Natural killer cell treated with Interleukin-12 subunit alpha and Interleukin-12 subunit beta and Interleukin-15 and Interleukin-18, amount 100 ng/mL, for 72 hours (primary cell): ENCODE data around the gene TMEM134. TPM values are rescaled to one million over a fixed set of nuclear protein-coding genes. Genes with fewer than 3 reads are reported as not detected.

ENCODE experiments used
- ATAC-seq, 2 donors: fragments of 150-1000 bp; cut with Tn5 transposase in 1 of 2; sonication (Bioruptor Pico), chemical (Tn5 transposase) in 1 of 2; 2 replicates each; pipeline ENCODE4 v1.10.0; 2021
- DNase-seq: peaks from one replicate; pipeline ENCODE4 v3.0.0; 2022; ENCODE audit warnings: low spot score
- H3K27ac Mint-ChIP-seq, 2 donors: 1 replicate in 1 of 2; 2 replicates in 1 of 2; pipeline ENCODE4 v1.8.0; 2022; ENCODE audit warnings: mixed read lengths in 2 of 2, mild to moderate bottlenecking in 1 of 2, moderate library complexity in 1 of 2
- H3K27me3 Mint-ChIP-seq, 2 donors: 1 replicate in 1 of 2; 2 replicates in 1 of 2; pipeline ENCODE4 v1.8.0; 2022; ENCODE audit warnings: mixed read lengths in 2 of 2
- H3K36me3 Mint-ChIP-seq: one replicate; pipeline ENCODE4 v1.8.0; 2022; ENCODE audit warnings: mixed read lengths
- H3K4me1 Mint-ChIP-seq, 2 donors: 1 replicate in 1 of 2; 2 replicates in 1 of 2; pipeline ENCODE4 v1.8.0; 2022; ENCODE audit warnings: low read depth in 2 of 2, mixed read lengths in 2 of 2, mild to moderate bottlenecking in 1 of 2
- H3K4me3 Mint-ChIP-seq: one replicate; pipeline ENCODE4 v1.8.0; 2022; ENCODE audit warnings: mixed read lengths
- H3K9me3 Mint-ChIP-seq: 2 replicates; pipeline ENCODE4 v1.8.0; 2022; ENCODE audit warnings: mixed read lengths
- total RNA-seq, 2 donors: library from RNA; stranded (reverse); gene quantifications; one replicate each; pipeline ENCODE4 v1.2.3, GENCODE V29; 2022

The TMEM134 gene
- total RNA-seq, 2 donors from 2014 or later: 30.7 to 39.1 TPM

DNA sequence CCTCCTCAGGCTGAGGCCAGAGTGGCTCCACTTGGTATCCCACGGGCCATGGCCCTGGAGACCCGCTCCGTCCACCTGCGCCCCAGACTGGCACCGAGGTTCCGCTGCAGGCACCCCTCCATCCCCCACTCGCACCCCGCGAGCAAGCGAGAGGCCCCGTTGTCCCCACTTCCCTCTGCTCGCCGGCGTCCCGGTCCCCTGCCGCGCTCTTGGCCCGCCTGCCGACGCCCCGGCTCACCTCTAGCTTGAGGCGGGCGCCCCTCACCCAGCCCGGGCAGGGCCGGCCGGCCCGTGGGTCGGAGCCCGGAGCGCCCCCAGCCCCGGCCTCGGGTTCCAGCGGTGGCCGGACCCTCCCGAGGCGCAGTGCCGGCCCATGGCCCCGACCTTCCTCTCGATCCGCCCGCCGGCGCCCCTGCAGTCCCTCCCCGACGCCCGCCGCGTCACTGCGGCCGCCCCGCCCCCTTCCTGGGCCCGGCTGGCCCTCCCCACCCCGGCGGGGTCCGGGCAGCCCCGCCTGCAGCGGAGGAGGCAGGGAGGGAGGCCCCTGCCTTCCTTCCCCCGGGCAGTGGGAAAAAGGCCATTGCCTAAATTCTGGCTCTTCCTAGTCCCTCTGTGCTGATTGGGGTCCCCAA is 36.0 kb upstream of the TMEM134 start, which contains the start of gene PITPNM1:
Gene PITPNM1, minus strand, starts transcription at position 414 of the 632 bp plus-strand sequence. CDS start 1,183 bp downstream, outside the sequence.
- ATAC-seq (peak; percentile 32 to 37), DNase-seq (peak; percentile 86)
- H3K4me3 Mint-ChIP-seq: peak within 1 kb of the TSS; percentile 92
- no peaks in the 10 kb centered on the region for H3K9me3 Mint-ChIP-seq
- H3K4me1 Mint-ChIP-seq: peaks cover 41 to 42% of the 10 kb centered on the region in 2 donors
- peaks cover 8% of the 10 kb centered on the region for H3K36me3 Mint-ChIP-seq
- H3K27me3 Mint-ChIP-seq: no peaks in the 10 kb centered on the region
- peak within 1 kb of the TSS; percentile 87 to 92 for H3K27ac Mint-ChIP-seq

- Mint-ChIP-seq H3K4me1 (peaks cover 40 to 41% of the 10 kb centered on the region in 2 donors), H3K9me3 (no peaks in the 10 kb centered on the region), H3K27ac (peak overlapping the region; percentile 76 to 92), H3K36me3 (peaks cover 8% of the 10 kb centered on the region), H3K4me3 (peak overlapping the region; percentile 92), H3K27me3 (no peaks in the 10 kb centered on the region)
- DNase-seq: peak; percentile 73
- ATAC-seq: no peak
These were observed 35.2 kb upstream of the TMEM134 start for GRCh38 chr11:67504005-67504949.

DNA sequence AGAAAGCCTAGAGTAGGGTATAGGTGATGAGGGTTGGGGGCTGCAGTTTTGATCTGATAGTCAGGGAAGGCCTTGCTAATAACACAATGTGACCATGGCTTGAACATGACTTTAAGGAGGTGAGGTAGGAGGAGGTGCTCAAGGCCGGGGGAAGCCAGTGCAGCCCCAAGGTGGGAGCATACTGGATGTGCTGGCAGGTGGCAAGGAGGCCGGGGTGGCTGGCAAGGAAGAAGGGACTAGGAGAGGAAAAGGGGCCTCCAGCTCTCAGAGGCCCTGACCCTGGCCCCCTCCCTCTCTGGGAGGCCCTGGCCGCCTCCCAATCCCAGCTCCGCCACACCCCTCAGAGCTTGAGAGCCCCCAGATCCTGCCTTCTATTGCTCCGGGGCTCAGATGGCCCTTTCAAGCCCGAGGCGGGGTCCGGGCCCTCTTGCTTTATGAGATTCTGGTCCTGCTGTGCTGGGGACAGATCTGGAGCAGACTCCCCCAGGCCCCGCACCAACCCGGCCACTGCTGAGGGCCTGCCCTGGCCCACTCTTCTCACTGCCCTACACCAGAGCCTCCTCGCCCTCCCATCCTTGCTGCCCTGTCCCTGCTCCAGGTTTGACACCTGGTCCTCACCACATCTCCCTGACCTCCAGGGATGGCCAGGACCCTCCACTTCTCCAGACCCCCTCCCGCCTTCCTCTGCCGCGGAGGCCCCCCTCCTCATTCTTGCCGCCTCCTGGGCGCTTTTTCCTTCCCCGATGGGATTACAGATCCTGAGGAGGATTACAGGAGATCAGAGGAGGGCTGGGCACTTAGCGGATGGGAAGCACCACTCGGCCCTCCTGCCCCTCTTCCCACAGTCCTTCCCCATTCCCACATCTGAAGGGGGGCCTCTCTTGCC is 34.3 kb upstream of the TMEM134 start:
- DNase-seq (no peak), ATAC-seq (no peak)
- Mint-ChIP-seq H3K4me1 (peaks cover 32 to 33% of the 10 kb centered on the region in 2 donors), H3K4me3 (peak overlapping the region; percentile 74), H3K27me3 (no peaks in the 10 kb centered on the region), H3K27ac (peak overlapping the region; percentile 6 to 21), H3K9me3 (no peaks in the 10 kb centered on the region), H3K36me3 (peaks cover 8% of the 10 kb centered on the region)

GRCh38 chr11:67502328-67502979 is 33.4 kb upstream of the TMEM134 start:
- Mint-ChIP-seq H3K27me3 (no peaks in the 10 kb centered on the region), H3K27ac (peak overlapping the region; percentile 6 to 21), H3K36me3 (peaks cover 8% of the 10 kb centered on the region), H3K4me1 (peaks cover 32 to 33% of the 10 kb centered on the region in 2 donors), H3K4me3 (peak overlapping the region; percentile 74), H3K9me3 (no peaks in the 10 kb centered on the region)
- DNase-seq (no peak), ATAC-seq (no peak)

- Mint-ChIP-seq H3K4me1 (peaks cover 28 to 30% of the 10 kb centered on the region in 2 donors), H3K36me3 (peaks cover 8% of the 10 kb centered on the region), H3K27ac (no peak overlapping the region), H3K27me3 (no peaks in the 10 kb centered on the region), H3K4me3 (no peak overlapping the region), H3K9me3 (no peaks in the 10 kb centered on the region)
- ATAC-seq (no peak), DNase-seq (no peak)
These were observed 32.8 kb upstream of the TMEM134 start for GRCh38 chr11:67501854-67502253.

GRCh38 chr11:67500831-67501715 is 32.0 kb upstream of the TMEM134 start:
- Mint-ChIP-seq H3K9me3 (no peaks in the 10 kb centered on the region), H3K27me3 (no peaks in the 10 kb centered on the region), H3K4me1 (peaks cover 22 to 23% of the 10 kb centered on the region in 2 donors), H3K36me3 (peaks cover 8% of the 10 kb centered on the region), H3K4me3 (peak overlapping the region; percentile 34), H3K27ac (peak overlapping the region; percentile 33 to 77)
- DNase-seq (no peak), ATAC-seq (no peak)

DNA sequence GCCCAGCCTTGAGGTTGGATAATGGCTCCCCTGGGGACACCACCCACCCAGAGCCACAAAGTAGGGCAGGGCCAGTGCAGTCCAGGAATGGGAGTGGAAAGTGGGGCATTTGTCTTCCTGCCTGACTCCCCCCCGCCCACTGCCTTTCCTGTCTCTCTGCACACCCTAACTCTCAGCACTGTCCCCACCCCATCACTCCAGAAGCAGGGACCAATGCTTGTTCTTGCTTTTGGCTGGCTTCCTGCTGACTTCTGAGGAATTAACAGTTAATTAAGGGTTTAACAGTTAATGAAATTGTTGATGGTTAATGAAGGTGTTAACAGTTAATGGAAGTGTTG is 31.4 kb upstream of the TMEM134 start:
- Mint-ChIP-seq H3K27me3 (no peaks in the 10 kb centered on the region), H3K4me3 (no peak overlapping the region), H3K4me1 (peaks cover 18 to 21% of the 10 kb centered on the region in 2 donors), H3K27ac (peak overlapping the region in 1 of 2 donors; percentile 77), H3K36me3 (peaks cover 8% of the 10 kb centered on the region), H3K9me3 (no peaks in the 10 kb centered on the region)
- no peak for ATAC-seq
- DNase-seq: no peak

GRCh38 chr11:67499808-67500483 is 30.9 kb upstream of the TMEM134 start:
- peaks cover 8% of the 10 kb centered on the region for H3K36me3 Mint-ChIP-seq
- H3K9me3 Mint-ChIP-seq: no peaks in the 10 kb centered on the region
- ATAC-seq: no peak
- no peak overlapping the region for H3K27ac Mint-ChIP-seq
- no peak for DNase-seq
- H3K4me3 Mint-ChIP-seq: no peak overlapping the region
- peaks cover 17 to 20% of the 10 kb centered on the region in 2 donors for H3K4me1 Mint-ChIP-seq
- H3K27me3 Mint-ChIP-seq: no peaks in the 10 kb centered on the region

DNA sequence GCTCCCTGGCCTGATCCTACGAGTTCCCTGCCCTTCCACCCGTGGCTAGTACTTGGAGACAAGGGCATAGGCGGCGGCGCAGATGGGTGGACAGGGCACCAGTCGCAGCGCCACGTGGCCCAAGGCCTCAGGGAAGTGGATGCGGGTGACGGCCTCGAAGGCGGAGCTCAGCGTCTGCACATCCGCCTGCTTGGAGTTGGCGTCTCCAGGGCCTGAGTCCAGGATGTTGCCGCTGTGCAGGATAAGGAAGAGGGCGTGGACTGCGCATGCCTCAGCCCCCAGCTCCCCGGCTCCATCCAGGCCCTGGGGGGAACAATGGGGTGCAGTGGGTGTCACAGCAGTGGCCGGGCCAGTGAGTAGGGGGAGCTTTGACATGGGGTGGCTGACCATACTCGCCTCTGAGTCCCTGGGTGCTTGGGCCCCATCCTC is 29.5 kb upstream of the TMEM134 start:
- H3K27ac Mint-ChIP-seq: no peak overlapping the region
- H3K9me3 Mint-ChIP-seq: no peaks in the 10 kb centered on the region
- H3K36me3 Mint-ChIP-seq: peaks cover 8% of the 10 kb centered on the region
- H3K4me1 Mint-ChIP-seq: peaks cover 17 to 18% of the 10 kb centered on the region in 2 donors
- H3K27me3 Mint-ChIP-seq: no peaks in the 10 kb centered on the region
- no peak for DNase-seq
- ATAC-seq: no peak
- no peak overlapping the region for H3K4me3 Mint-ChIP-seq

DNA sequence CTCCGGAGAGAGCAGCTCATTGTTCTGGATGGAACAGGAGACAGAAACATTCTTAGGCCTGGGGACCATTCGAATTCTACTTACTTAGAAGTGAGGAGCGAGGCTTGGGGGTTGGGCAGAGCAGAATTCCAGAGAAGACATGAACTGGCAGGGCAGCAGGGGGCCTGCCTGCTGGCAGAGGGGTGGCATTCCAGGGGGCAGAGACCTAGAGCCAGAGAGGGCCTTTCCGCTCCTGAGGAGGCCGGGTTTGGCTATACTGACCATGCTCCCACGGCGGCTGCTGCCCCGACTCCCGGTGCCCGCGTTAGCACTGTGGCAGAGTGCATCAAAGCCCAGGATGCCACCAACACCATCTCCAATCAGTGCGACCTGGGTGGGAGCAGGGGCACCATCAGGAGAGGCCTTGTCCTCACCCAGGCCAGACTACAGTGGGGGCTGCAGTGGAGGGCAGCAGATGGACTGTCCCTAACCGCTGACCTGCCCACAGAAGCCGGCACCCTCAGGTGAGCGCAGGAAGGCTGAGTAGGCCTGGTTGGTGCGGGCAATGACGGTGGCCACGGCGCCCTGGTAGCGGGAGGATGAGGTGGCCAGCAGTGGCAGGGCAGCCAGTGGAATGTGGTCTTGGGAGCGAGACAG is 28.7 kb upstream of the TMEM134 start:
- Mint-ChIP-seq H3K4me3 (no peak overlapping the region), H3K27ac (no peak overlapping the region), H3K36me3 (peaks cover 8% of the 10 kb centered on the region), H3K4me1 (peaks cover 12 to 13% of the 10 kb centered on the region in 2 donors), H3K27me3 (no peaks in the 10 kb centered on the region), H3K9me3 (no peaks in the 10 kb centered on the region)
- DNase-seq (peak; percentile 51), ATAC-seq (no peak)

GRCh38 chr11:67496113-67496512 is 27.1 kb upstream of the TMEM134 start:
- peaks cover 6% of the 10 kb centered on the region for H3K36me3 Mint-ChIP-seq
- ATAC-seq (no peak), DNase-seq (no peak)
- H3K4me1 Mint-ChIP-seq: peaks cover 7 to 10% of the 10 kb centered on the region in 2 donors
- no peaks in the 10 kb centered on the region for H3K27me3 Mint-ChIP-seq
- H3K9me3 Mint-ChIP-seq: no peaks in the 10 kb centered on the region
- peak overlapping the region in 1 of 2 donors; percentile 33 for H3K27ac Mint-ChIP-seq
- no peak overlapping the region for H3K4me3 Mint-ChIP-seq
